Ascending aorta (tissue), 2 donors: ENCODE measurements around the gene MEIOB. TPM values are rescaled to one million over a fixed set of nuclear protein-coding genes. Genes with fewer than 3 reads are reported as not detected.
A peak's percentile ranks its signal among the peaks of the same experiment; 100 is the strongest.
"Not testable (repeated sequence)": the region's sequence is repeated elsewhere in the genome, so short reads cannot be mapped to it uniquely, and the experiment has no call there.

Experiments
- DNase-seq, 2 donors: peaks; one replicate each; pipeline ENCODE4 v3.0.0-alpha.2; 2019; ENCODE audit warnings: low spot score in 2 of 2
- H3K27ac ChIP-seq, 2 donors: fragments of 200-600 bp; sonication (generic); one replicate each; pipeline ENCODE4 v1.5.1; 2016 to 2017; ENCODE audit warnings: mild to moderate bottlenecking in 1 of 2
- H3K27me3 ChIP-seq: fragments of 200-600 bp; sonication (generic); one replicate; pipeline ENCODE4 v1.5.1; 2017
- H3K36me3 ChIP-seq, 2 donors: fragments of 200-600 bp; sonication (generic); one replicate each; pipeline ENCODE4 v1.5.1; 2016
- H3K4me1 ChIP-seq, 2 donors: fragments of 200-600 bp; sonication (generic); one replicate each; pipeline ENCODE4 v1.5.1; 2016 to 2017; ENCODE audit warnings: mild to moderate bottlenecking in 1 of 2
- H3K4me3 ChIP-seq, 2 donors: fragments of 200-600 bp; sonication (generic); one replicate each; pipeline ENCODE4 v1.5.1; 2016 to 2017; ENCODE audit warnings: mild to moderate bottlenecking in 1 of 2
- H3K9me3 ChIP-seq, 2 donors: fragments of 200-600 bp; sonication (generic); one replicate each; pipeline ENCODE4 v1.5.1; 2016
- CTCF ChIP-seq, 3 experiments: fragments of 200-600 bp in 2 of 3; fragments of 450-650 bp in 1 of 3; sonication (generic) in 2 of 3; IDR thresholded peaks; one replicate each; pipeline ENCODE4 v1.5.1; 2016 to 2019; ENCODE audit warnings: antibody characterized with exemption in 3 of 3, mild to moderate bottlenecking in 1 of 3, moderate library complexity in 1 of 3
- intact Hi-C: fragments of 100-400 bp; cut with DNase I; formaldehyde crosslinking; loops from one replicate; pipeline ENCODE4 v1.15.1; 2023
- total RNA-seq: library from RNA; depleted of rRNA; stranded (reverse); fragments of >200 nt; gene quantifications from one replicate; pipeline ENCODE4 v1.1.0, GENCODE V29; 2016

Gene MEIOB
- total RNA-seq, result not detected

GRCh38 chr16:1871974-1872635 is at the start of gene MEIOB:
Gene MEIOB (minus strand): TSS chr16:1872164. CDS start chr16:1868175, 3,989 bp downstream.
- H3K36me3 ChIP-seq, result no peaks in the 10 kb centered on the region
- peak within 1 kb of the TSS in 1 of 2 donors; percentile 27 for H3K4me3 ChIP-seq
- peaks cover 5% of the 10 kb centered on the region for H3K27me3 ChIP-seq
- H3K4me1 ChIP-seq, result no peaks in the 10 kb centered on the region
- TF ChIP-seq CTCF (IDR thresholded peaks at IDR 0.05), result no peak
- no peak within 1 kb of the TSS for H3K27ac ChIP-seq
- H3K9me3 ChIP-seq, result no peaks in the 10 kb centered on the region
- intact Hi-C loops, result no loop called here
- no peak for DNase-seq

- Histone ChIP-seq H3K4me1 (no peaks in the 10 kb centered on the region), H3K4me3 (no peak overlapping the region), H3K27ac (no peak overlapping the region), H3K9me3 (no peaks in the 10 kb centered on the region), H3K36me3 (no peaks in the 10 kb centered on the region), H3K27me3 (peaks cover 21% of the 10 kb centered on the region)
- intact Hi-C loops, result no loop called here
- TF ChIP-seq CTCF (IDR thresholded peaks at IDR 0.05), result no peak
- DNase-seq, result no peak
These were observed 48.8 kb upstream of the MEIOB start for GRCh38 chr16:1920727-1921171.

- H3K27ac ChIP-seq, DNase-seq, H3K9me3 ChIP-seq, H3K4me1 ChIP-seq, intact Hi-C loops, H3K36me3 ChIP-seq, H3K4me3 ChIP-seq: not testable (repeated sequence)
- H3K27me3 ChIP-seq, result peaks cover 21% of the 10 kb centered on the region
These were observed 48.2 kb upstream of the MEIOB start for GRCh38 chr16:1920122-1920521.

GRCh38 chr16:1919327-1919998 is 47.5 kb upstream of the MEIOB start:
- DNase-seq, result no peak
- no peak overlapping the region for H3K27ac ChIP-seq
- H3K4me3 ChIP-seq, result no peak overlapping the region
- no peaks in the 10 kb centered on the region for H3K4me1 ChIP-seq
- intact Hi-C loops, result no loop called here
- TF ChIP-seq CTCF (IDR thresholded peaks at IDR 0.05), result no peak
- peaks cover 21% of the 10 kb centered on the region for H3K27me3 ChIP-seq
- no peaks in the 10 kb centered on the region for H3K9me3 ChIP-seq
- no peaks in the 10 kb centered on the region for H3K36me3 ChIP-seq

- Histone ChIP-seq H3K4me3 (peak within 1 kb of the TSS in 1 of 2 donors; percentile 35), H3K9me3 (no peaks in the 10 kb centered on the region), H3K36me3 (no peaks in the 10 kb centered on the region), H3K4me1 (no peaks in the 10 kb centered on the region), H3K27me3 (peaks cover 21% of the 10 kb centered on the region), H3K27ac (no peak within 1 kb of the TSS)
- DNase-seq, result no peak
- intact Hi-C loops, result no loop called here
- no peak for TF ChIP-seq CTCF (IDR thresholded peaks at IDR 0.05)
These were observed 46.7 kb upstream of the MEIOB start, which contains the start of gene HS3ST6 for GRCh38 chr16:1918351-1919326. Gene HS3ST6 (minus strand): TSS chr16:1918415. CDS start chr16:1918323, 92 bp downstream.
